H1 (cell line): ENCODE results near the gene DNAJA3. TPM values are rescaled to one million over a fixed set of nuclear protein-coding genes. Genes with fewer than 3 reads are reported as not detected.

Experiments
- CTCF ChIA-PET: fragments of 300-600 bp; sonication (Branson Sonifier 250); formaldehyde crosslinking; loops from one replicate; lab custom pipeline; 2021; ENCODE audit not compliant: partially characterized antibody; lab: Charles Lee
- POLR2A ChIA-PET: fragments of 300-600 bp; sonication (Branson Sonifier 250); formaldehyde crosslinking; loops from one replicate; lab custom pipeline; 2021; ENCODE audit warnings: inconsistent platforms; ENCODE audit not compliant: partially characterized antibody; lab: Charles Lee
- DNase-seq, 2 experiments: peaks; one replicate each; pipeline versions ENCODE4 v3.0.0 to v3.0.0-alpha.2; 2010 to 2022; ENCODE audit warnings: low spot score in 2 of 2, low read depth in 1 of 2, mixed read lengths in 1 of 2
- FAIRE-seq: peaks from 2 replicates; lab custom pipeline; 2011; peaks lifted over from hg19 to GRCh38; lab: Jason Lieb, UNC
- H2AFZ ChIP-seq: 2 replicates; pipeline ENCODE4 v1.8.1; 2012; ENCODE audit warnings: low read length, inconsistent platforms
- H2AK5ac ChIP-seq: 2 replicates; pipeline ENCODE4 v1.6.1; 2013; ENCODE audit warnings: low read depth, low read length
- H2BK120ac ChIP-seq: replicated peaks from 2 replicates; pipeline ENCODE3; 2013; ENCODE audit warnings: low read depth, low read length, inconsistent platforms
- H2BK12ac ChIP-seq: 2 replicates; pipeline ENCODE4 v1.6.1; 2013; ENCODE audit warnings: low read depth, low read length
- H2BK15ac ChIP-seq: 2 replicates; pipeline ENCODE4 v1.6.1; 2013; ENCODE audit warnings: low read length
- H2BK20ac ChIP-seq: 2 replicates; pipeline ENCODE4 v1.6.1; 2013; ENCODE audit warnings: low read length
- H2BK5ac ChIP-seq: 2 replicates; pipeline ENCODE4 v1.6.1; 2013; ENCODE audit warnings: low read depth, low read length
- H3K14ac ChIP-seq: 2 replicates; pipeline ENCODE4 v1.6.1; 2013; ENCODE audit warnings: inconsistent platforms; ENCODE audit not compliant: insufficient read length
- H3K18ac ChIP-seq: 2 replicates; pipeline ENCODE4 v1.6.1; 2013; ENCODE audit warnings: low read length; ENCODE audit errors: extremely low read depth
- H3K23ac ChIP-seq: 2 replicates; pipeline ENCODE4 v1.6.1; 2013; ENCODE audit warnings: inconsistent platforms; ENCODE audit not compliant: insufficient read length
- H3K23me2 ChIP-seq: 2 replicates; pipeline ENCODE4 v1.6.1; 2013; ENCODE audit warnings: low read depth, low read length
- H3K27ac ChIP-seq: 2 replicates; pipeline ENCODE4 v1.6.1; 2011; ENCODE audit warnings: low read depth, low read length, inconsistent platforms
- H3K27me3 ChIP-seq, 4 experiments: replicated peaks in 1 of 4; 1 replicate in 1 of 4; 2 replicates in 3 of 4; pipeline versions ENCODE4 v1.6.1 to v1.8.1; 2011 to 2013; ENCODE audit warnings: low read length in 3 of 4, mild to moderate bottlenecking in 3 of 4, inconsistent platforms in 2 of 4, mixed read lengths in 2 of 4, moderate library complexity in 1 of 4; ENCODE audit not compliant: control insufficient read depth in 3 of 4, insufficient read depth in 3 of 4; ENCODE audit errors: extremely low read depth in 1 of 4
- H3K36me3 ChIP-seq, 4 experiments: 2 replicates each; pipeline versions ENCODE4 v1.6.1 to v1.8.1; 2011 to 2013; ENCODE audit warnings: mild to moderate bottlenecking in 4 of 4, low read length in 3 of 4, moderate library complexity in 2 of 4, control low read depth in 1 of 4, inconsistent platforms in 1 of 4; ENCODE audit not compliant: insufficient read depth in 4 of 4, control insufficient read depth in 2 of 4
- H3K4ac ChIP-seq: replicated peaks from 2 replicates; pipeline ENCODE3; 2013; ENCODE audit warnings: low read length, low read depth, mixed read lengths, inconsistent platforms; ENCODE audit not compliant: insufficient read length
- H3K4me1 ChIP-seq, 4 experiments: replicated peaks in 1 of 4; 1 replicate in 1 of 4; 2 replicates in 3 of 4; pipeline versions ENCODE4 v1.6.1 to v1.8.1; 2011 to 2013; ENCODE audit warnings: low read length in 3 of 4, inconsistent platforms in 2 of 4, mixed read lengths in 1 of 4; ENCODE audit not compliant: insufficient read depth in 4 of 4, control insufficient read depth in 3 of 4
- H3K4me2 ChIP-seq, 2 experiments: 2 replicates each; pipeline versions ENCODE4 v1.6.1 to v1.8.1; 2011 to 2013; ENCODE audit warnings: low read depth in 2 of 2, low read length in 2 of 2, control low read depth in 1 of 2, inconsistent platforms in 1 of 2, mild to moderate bottlenecking in 1 of 2; ENCODE audit not compliant: insufficient read depth in 1 of 2
- H3K4me3 ChIP-seq, 4 experiments: fragments of 200-600, 300-600 bp in 1 of 4; sonication (generic), shearing (Covaris generic), sonication (Bioruptor Twin) in 1 of 4; 2 replicates each; pipeline versions ENCODE4 v1.5.1 to v1.8.1; 2011 to 2016; ENCODE audit warnings: low read length in 4 of 4, low read depth in 3 of 4, control low read depth in 2 of 4, inconsistent platforms in 2 of 4, mild to moderate bottlenecking in 2 of 4, mixed read lengths in 1 of 4, moderate library complexity in 1 of 4; ENCODE audit not compliant: insufficient read depth in 2 of 4; ENCODE audit errors: extremely low read depth in 1 of 4
- H3K56ac ChIP-seq: replicated peaks from 2 replicates; pipeline ENCODE3; 2013; ENCODE audit warnings: low read depth, mild to moderate bottlenecking, mixed read lengths, low read length, inconsistent platforms; ENCODE audit not compliant: insufficient read length
- H3K79me1 ChIP-seq: 2 replicates; pipeline ENCODE4 v1.6.1; 2013; ENCODE audit warnings: low read depth, low read length, control low read depth
- H3K79me2 ChIP-seq, 2 experiments: 2 replicates each; pipeline versions ENCODE4 v1.6.1 to v1.8.1; 2012 to 2013; ENCODE audit warnings: low read length in 2 of 2, mild to moderate bottlenecking in 2 of 2, inconsistent platforms in 1 of 2; ENCODE audit not compliant: insufficient read depth in 2 of 2, control insufficient read depth in 1 of 2
- H3K9ac ChIP-seq, 4 experiments: replicated peaks in 1 of 4; 1 replicate in 1 of 4; 2 replicates in 3 of 4; pipeline versions ENCODE4 v1.6.1 to v1.8.1; 2011 to 2013; ENCODE audit warnings: low read depth in 3 of 4, low read length in 3 of 4, control low read depth in 2 of 4, mild to moderate bottlenecking in 2 of 4, moderate library complexity in 2 of 4, inconsistent platforms in 1 of 4; ENCODE audit errors: extremely low read depth in 1 of 4
- H3K9me3 ChIP-seq, 2 experiments: 2 replicates each; pipeline versions ENCODE4 v1.6.1 to v1.8.1; 2012 to 2013; ENCODE audit warnings: mild to moderate bottlenecking in 2 of 2, moderate library complexity in 2 of 2, control low read depth in 1 of 2, inconsistent platforms in 1 of 2, low read depth in 1 of 2, low read length in 1 of 2, mixed read lengths in 1 of 2; ENCODE audit not compliant: insufficient read depth in 2 of 2
- H4K20me1 ChIP-seq, 2 experiments: replicated peaks in 1 of 2; 2 replicates each; pipeline versions ENCODE3 to v1.8.1; 2011 to 2013; ENCODE audit warnings: inconsistent platforms in 2 of 2, low read length in 2 of 2, mild to moderate bottlenecking in 1 of 2; ENCODE audit not compliant: insufficient read depth in 2 of 2, control insufficient read depth in 1 of 2
- H4K5ac ChIP-seq: 2 replicates; pipeline ENCODE4 v1.6.1; 2013; ENCODE audit warnings: low read length, low read depth, mixed read lengths, inconsistent platforms; ENCODE audit not compliant: insufficient read length
- H4K8ac ChIP-seq: 2 replicates; pipeline ENCODE4 v1.8.0; 2013; ENCODE audit warnings: mild to moderate bottlenecking, moderate library complexity, low read length, inconsistent platforms; ENCODE audit not compliant: insufficient read depth; ENCODE audit errors: extremely low read depth
- H4K91ac ChIP-seq: replicated peaks from 2 replicates; pipeline ENCODE3; 2013; ENCODE audit warnings: low read length, mixed read lengths, inconsistent platforms; ENCODE audit not compliant: insufficient read length
- EZH2 ChIP-seq: fragments of 200-600 bp; sonication (generic); IDR thresholded peaks from 2 replicates; pipeline ENCODE4 v1.7.1; 2012; ENCODE audit warnings: low read depth, mild to moderate bottlenecking, moderate library complexity, low read length, inconsistent platforms; ENCODE audit not compliant: severe bottlenecking
- FOSL1 ChIP-seq: IDR thresholded peaks from 2 replicates; pipeline ENCODE4 v1.6.1; 2011; ENCODE audit warnings: mild to moderate bottlenecking, low read depth, low read length, moderate library complexity; ENCODE audit not compliant: insufficient read depth
- MAFK ChIP-seq: IDR thresholded peaks from 2 replicates; pipeline ENCODE4 v1.6.1; 2012; ENCODE audit warnings: low read depth, mild to moderate bottlenecking, improper control_type of control experiment, low read length
- SP4 ChIP-seq: IDR thresholded peaks from 2 replicates; pipeline ENCODE4 v1.6.1; 2012; ENCODE audit warnings: low read length, inconsistent platforms
- WGBS, 2 experiments: shearing (Covaris generic) in 1 of 2; methylation state at CpG; one replicate each; pipeline versions ENCODE4 v1.1.6 to v1.1.7; 2013 to 2015; ENCODE audit warnings: low lambda C conversion rate in 2 of 2, mixed read lengths in 2 of 2, inconsistent platforms in 1 of 2, low coverage in 1 of 2, missing lambda C conversion rate in 1 of 2; ENCODE audit not compliant: insufficient replicate concordance in 2 of 2, insufficient coverage in 1 of 2, insufficient read length in 1 of 2; ENCODE audit errors: extremely low coverage in 1 of 2, missing lambda C conversion rate in 1 of 2; 5-methylcytosine and 5-hydroxymethylcytosine counted together
- polyA plus RNA-seq, 7 experiments: library from polyadenylated mRNA; depleted of rRNA in 3 of 7; stranded (reverse) in 5 of 7; unstranded in 2 of 7; fragments of >200 nt in 5 of 7; fragments of 200-250 nt in 2 of 7; gene quantifications; 1 replicate in 5 of 7; 2 replicates in 1 of 7; 4 replicates in 1 of 7; pipeline versions ENCODE4 v1.2.1 to v1.2.3, GENCODE V29; 2011 to 2013; ENCODE audit warnings: missing spikeins in 2 of 7, mixed read lengths in 2 of 7
- total RNA-seq: library from RNA; stranded (reverse); fragmentation: NEBNext Ultra II Directional; extraction: Animal tissue kit (Norgen Biotek cat#: 25700); gene quantifications from 2 replicates; pipeline ENCODE4 v1.2.1, GENCODE V29; 2021
- TF ChIP-seq, protein P1 (sequence below): IDR thresholded peaks from 2 replicates; pipeline ENCODE4 v1.6.1; 2012; ENCODE audit warnings: low read length, inconsistent platforms
- TF ChIP-seq, protein P2 (sequence below): IDR thresholded peaks from 2 replicates; pipeline ENCODE4 v1.6.1; 2011; ENCODE audit warnings: low read length, improper control_type of control experiment

DNAJA3 gene
- total and polyA plus RNA-seq, 2 of the 8 experiments (the other 6 are each of a cell fraction or from before 2014, with no cell fraction given) = 37.3 to 59.1 TPM

DNA sequence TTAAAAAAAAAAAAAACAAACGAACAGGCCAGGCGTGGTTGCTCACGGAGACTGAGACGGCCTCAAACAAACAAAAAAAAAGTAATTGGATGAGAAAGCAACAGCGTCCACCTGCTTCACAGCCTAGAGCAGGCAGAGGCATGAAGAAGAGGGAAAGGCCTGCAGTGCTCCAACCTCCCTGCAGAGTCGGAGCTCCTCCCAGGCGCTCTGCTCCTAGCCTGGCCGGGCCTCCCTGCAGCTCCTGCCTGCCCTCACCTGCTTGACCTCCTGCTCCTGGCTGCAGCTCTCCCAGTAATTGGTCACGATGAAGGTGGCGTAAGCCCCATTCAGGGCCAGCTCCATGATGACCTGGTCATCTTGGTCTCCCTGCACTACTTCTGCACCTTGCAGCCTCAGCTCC, 43.3 kb downstream of the DNAJA3 start:
- no peak overlapping the region for H3K4ac ChIP-seq
- no peak overlapping the region for H3K4me3 ChIP-seq
- H3K4me1 ChIP-seq = peaks cover 0 to 3% (median 0%) of the 10 kb centered on the region in 4 experiments; a peak in 1 of 7 replicates
- H3K56ac ChIP-seq = no peak overlapping the region
- DNase-seq = no peak
- H3K9ac ChIP-seq = no peak overlapping the region
- H2BK20ac ChIP-seq = no peak overlapping the region
- no peaks in the 10 kb centered on the region for H3K27me3 ChIP-seq
- H2AK5ac ChIP-seq = no peak overlapping the region
- no peak overlapping the region for H4K8ac ChIP-seq
- peaks cover 2% of the 10 kb centered on the region; the same call in 1 of the 2 replicates for H3K79me1 ChIP-seq
- no peak overlapping the region for H4K5ac ChIP-seq
- no peak overlapping the region for H3K27ac ChIP-seq
- H4K20me1 ChIP-seq = peaks cover 0 to 9% of the 10 kb centered on the region in 2 experiments
- H2BK15ac ChIP-seq = no peak overlapping the region
- H2BK120ac ChIP-seq = no peak overlapping the region
- POLR2A ChIA-PET = interaction anchor here (0.6 to 14.4 kb wide), 2 partner anchors 15 to 311 kb away, joined by 3 to 257 read pairs; no protein-coding TSS in a partner anchor
- no peak overlapping the region for H2BK12ac ChIP-seq
- H2AFZ ChIP-seq = no peak overlapping the region
- WGBS, 2 experiments = 93% methylated on average over 8 of the region's 10 CpGs; no CpG with 5 or more reads in 1 of the 2 experiments
- no peaks in the 10 kb centered on the region for H3K23me2 ChIP-seq
- no peak overlapping the region for H3K23ac ChIP-seq
- no peak overlapping the region for H2BK5ac ChIP-seq
- H3K79me2 ChIP-seq = peaks cover 0 to 10% of the 10 kb centered on the region in 2 experiments; a peak in 2 of 4 replicates
- H3K4me2 ChIP-seq = no peak overlapping the region
- no peak overlapping the region for H3K18ac ChIP-seq
- no peak overlapping the region for H3K14ac ChIP-seq
- CTCF ChIA-PET = interaction anchor here (0.7 kb wide), 1 partner anchor 155 kb away, joined by 5 read pairs; the partner anchor contains the start of gene MGRN1
- FAIRE-seq = no peak
- peaks cover 8 to 40% (median 30%) of the 10 kb centered on the region in 4 experiments for H3K36me3 ChIP-seq
- no peak overlapping the region for H4K91ac ChIP-seq
- no peaks in the 10 kb centered on the region for H3K9me3 ChIP-seq
- TF ChIP-seq, protein P1, sequence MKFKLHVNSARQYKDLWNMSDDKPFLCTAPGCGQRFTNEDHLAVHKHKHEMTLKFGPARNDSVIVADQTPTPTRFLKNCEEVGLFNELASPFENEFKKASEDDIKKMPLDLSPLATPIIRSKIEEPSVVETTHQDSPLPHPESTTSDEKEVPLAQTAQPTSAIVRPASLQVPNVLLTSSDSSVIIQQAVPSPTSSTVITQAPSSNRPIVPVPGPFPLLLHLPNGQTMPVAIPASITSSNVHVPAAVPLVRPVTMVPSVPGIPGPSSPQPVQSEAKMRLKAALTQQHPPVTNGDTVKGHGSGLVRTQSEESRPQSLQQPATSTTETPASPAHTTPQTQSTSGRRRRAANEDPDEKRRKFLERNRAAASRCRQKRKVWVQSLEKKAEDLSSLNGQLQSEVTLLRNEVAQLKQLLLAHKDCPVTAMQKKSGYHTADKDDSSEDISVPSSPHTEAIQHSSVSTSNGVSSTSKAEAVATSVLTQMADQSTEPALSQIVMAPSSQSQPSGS = no peak
- no peak for TF ChIP-seq SP4
- TF ChIP-seq FOSL1 = no peak
- no peak for TF ChIP-seq EZH2
- no peak for TF ChIP-seq MAFK
- TF ChIP-seq, protein P2, sequence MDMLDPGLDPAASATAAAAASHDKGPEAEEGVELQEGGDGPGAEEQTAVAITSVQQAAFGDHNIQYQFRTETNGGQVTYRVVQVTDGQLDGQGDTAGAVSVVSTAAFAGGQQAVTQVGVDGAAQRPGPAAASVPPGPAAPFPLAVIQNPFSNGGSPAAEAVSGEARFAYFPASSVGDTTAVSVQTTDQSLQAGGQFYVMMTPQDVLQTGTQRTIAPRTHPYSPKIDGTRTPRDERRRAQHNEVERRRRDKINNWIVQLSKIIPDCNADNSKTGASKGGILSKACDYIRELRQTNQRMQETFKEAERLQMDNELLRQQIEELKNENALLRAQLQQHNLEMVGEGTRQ = no peak
